GM12878 (cell line): ENCODE data around the gene TUBA8. TPM values are rescaled to one million over a fixed set of nuclear protein-coding genes. Genes with fewer than 3 reads are reported as not detected.

ENCODE experiments used
- ATAC-seq: fragments of 200-7000 bp; cut with Tn5 transposase; 3 replicates; pipeline ENCODE4 v1.9.1; 2020; ENCODE audit warnings: mild to moderate bottlenecking, moderate library complexity
- BruUV-seq: library from RNA; stranded (reverse); fragments of 400-500 nt; replicated peaks from 2 replicates; lab custom pipeline; 2021; lab: Mats Ljungman, UMichigan
- CTCF ChIA-PET: fragments of 300-600 bp; sonication (Branson Sonifier 250); formaldehyde crosslinking; extraction: SDS; loops from one replicate; lab custom pipeline; 2021; ENCODE audit warnings: inconsistent platforms; lab: Yijun Ruan, JAX
- POLR2A ChIA-PET: fragments of 350-600 bp; formaldehyde crosslinking; extraction: SDS; loops from one replicate; lab custom pipeline; 2021; ENCODE audit warnings: inconsistent platforms; lab: Charles Lee
- RAD21 ChIA-PET: fragments of 300-600 bp; sonication (Branson Sonifier 250); formaldehyde crosslinking; loops from one replicate; lab custom pipeline; 2023; ENCODE audit warnings: antibody characterized with exemption; ENCODE audit not compliant: unreplicated experiment; lab: Charles Lee
- SMC1A ChIA-PET: fragments of 300-600 bp; sonication (Branson Sonifier 250); formaldehyde crosslinking; loops from one replicate; lab custom pipeline; 2023; ENCODE audit not compliant: unreplicated experiment, uncharacterized antibody; lab: Charles Lee
- DNase-seq: peaks from one replicate; pipeline ENCODE4 v3.0.0-alpha.2; 2011; ENCODE audit warnings: low read depth, low spot score
- FAIRE-seq: peaks from 3 replicates; lab custom pipeline; 2011; peaks lifted over from hg19 to GRCh38; lab: Jason Lieb, UNC
- H2AFZ ChIP-seq: 2 replicates; pipeline ENCODE4 v1.6.0; 2011; ENCODE audit warnings: low read depth, low read length, control low read depth; ENCODE audit not compliant: control insufficient read depth
- H3K27ac ChIP-seq: 2 replicates; pipeline ENCODE4 v1.5.1; 2011; ENCODE audit warnings: control low read depth; ENCODE audit not compliant: control insufficient read depth, insufficient read depth
- H3K27me3 ChIP-seq, 2 experiments: replicated peaks in 1 of 2; 2 replicates each; pipeline versions ENCODE4 v1.6.0 to v1.6.1; 2011; ENCODE audit warnings: low read length in 1 of 2; ENCODE audit not compliant: control insufficient read depth in 2 of 2, insufficient read depth in 2 of 2
- H3K36me3 ChIP-seq, 2 experiments: 2 replicates each; pipeline ENCODE4 v1.5.1; 2011; ENCODE audit warnings: low read length in 1 of 2; ENCODE audit not compliant: control insufficient read depth in 2 of 2, insufficient read depth in 2 of 2
- H3K4me1 ChIP-seq: 2 replicates; pipeline ENCODE4 v1.6.1; 2011; ENCODE audit warnings: mild to moderate bottlenecking, low read length, moderate library complexity, mixed read lengths; ENCODE audit not compliant: control insufficient read depth, insufficient read depth
- H3K4me2 ChIP-seq: 2 replicates; pipeline ENCODE4 v1.6.0; 2011; ENCODE audit warnings: control low read depth; ENCODE audit not compliant: control insufficient read depth, insufficient read depth
- H3K4me3 ChIP-seq: fragments of 200-600 bp; sonication (generic); 2 replicates; pipeline ENCODE4 v1.5.1; 2016
- H3K79me2 ChIP-seq: 2 replicates; pipeline ENCODE4 v1.6.0; 2011; ENCODE audit warnings: low read length; ENCODE audit not compliant: control insufficient read depth, insufficient read depth
- H3K9ac ChIP-seq: 2 replicates; pipeline ENCODE4 v1.8.0; 2011; ENCODE audit warnings: low read length, control low read depth, mixed read lengths; ENCODE audit not compliant: control insufficient read depth, insufficient read depth
- H3K9me3 ChIP-seq: replicated peaks from 3 replicates; pipeline ENCODE4 v1.5.1; 2011; ENCODE audit warnings: mild to moderate bottlenecking, low read length; ENCODE audit not compliant: control insufficient read depth, insufficient read depth
- H4K20me1 ChIP-seq: 2 replicates; pipeline ENCODE4 v1.6.0; 2011; ENCODE audit not compliant: control insufficient read depth, insufficient read depth
- ATF7 ChIP-seq: fragments of 450-650 bp; IDR thresholded peaks from 2 replicates; pipeline ENCODE4 v1.6.1; 2016; ENCODE audit warnings: low read depth, mild to moderate bottlenecking
- BCL11A ChIP-seq: IDR thresholded peaks from 2 replicates; pipeline ENCODE4 v1.6.1; 2011; ENCODE audit warnings: low read depth, low read length
- BCLAF1 ChIP-seq: fragments of 450-650 bp; IDR thresholded peaks from 2 replicates; pipeline ENCODE4 v1.6.1; 2017; ENCODE audit warnings: antibody characterized with exemption, mild to moderate bottlenecking, moderate library complexity
- E2F4 ChIP-seq: IDR thresholded peaks from 2 replicates; pipeline ENCODE4 v1.6.1; 2012; ENCODE audit warnings: low read depth, low read length, improper control_type of control experiment
- ESRRA ChIP-seq: IDR thresholded peaks from 2 replicates; pipeline ENCODE4 v1.6.1; 2012; ENCODE audit warnings: mild to moderate bottlenecking, low read length, improper control_type of control experiment
- HDAC2 ChIP-seq: fragments of 200-600 bp; sonication (generic); IDR thresholded peaks from 2 replicates; pipeline ENCODE4 v1.6.1; 2017
- JUNB ChIP-seq: IDR thresholded peaks from 2 replicates; pipeline ENCODE4 v1.6.1; 2016; ENCODE audit warnings: antibody characterized with exemption, mild to moderate bottlenecking
- MTA2 ChIP-seq: fragments of 450-650 bp; IDR thresholded peaks from 2 replicates; pipeline ENCODE4 v1.6.1; 2016; ENCODE audit warnings: low read depth, mild to moderate bottlenecking, moderate library complexity
- MXI1 ChIP-seq: fragments of 150-350 bp; IDR thresholded peaks from 2 replicates; pipeline ENCODE4 v1.6.1; 2011; ENCODE audit warnings: low read depth, mild to moderate bottlenecking, inconsistent platforms, low read length, improper control_type of control experiment
- NR2C2 ChIP-seq: IDR thresholded peaks from 2 replicates; pipeline ENCODE4 v1.6.1; 2011; ENCODE audit warnings: borderline replicate concordance, low read depth; ENCODE audit not compliant: control insufficient read depth, insufficient read length
- PBX3 ChIP-seq: IDR thresholded peaks from 2 replicates; pipeline ENCODE4 v1.6.1; 2011; ENCODE audit warnings: mild to moderate bottlenecking, low read depth, low read length, moderate library complexity; ENCODE audit not compliant: insufficient replicate concordance
- SMAD5 ChIP-seq: IDR thresholded peaks from 2 replicates; pipeline ENCODE4 v1.6.1; 2016; ENCODE audit warnings: antibody characterized with exemption, low read depth
- WRNIP1 ChIP-seq: IDR thresholded peaks from 2 replicates; pipeline ENCODE4 v1.6.1; 2011; ENCODE audit warnings: low read depth, low read length, improper control_type of control experiment, borderline replicate concordance
- ZNF207 ChIP-seq: fragments of 450-650 bp; IDR thresholded peaks from 2 replicates; pipeline ENCODE4 v1.6.1; 2014; ENCODE audit warnings: antibody characterized with exemption, mild to moderate bottlenecking, borderline replicate concordance
- ZNF217 ChIP-seq: fragments of 450-650 bp; IDR thresholded peaks from 2 replicates; pipeline ENCODE4 v1.6.1; 2017; ENCODE audit warnings: antibody characterized with exemption, mild to moderate bottlenecking
- WGBS: methylation state at CpG from one replicate; pipeline ENCODE4 v1.1.6; 2016; ENCODE audit warnings: low lambda C conversion rate; ENCODE audit not compliant: insufficient replicate concordance, insufficient coverage; ENCODE audit errors: missing lambda C conversion rate; 5-methylcytosine and 5-hydroxymethylcytosine counted together
- in situ Hi-C: fragments of 300-500 bp; cut with MboI; formaldehyde crosslinking; loops from 9 replicates; pipeline ENCODE4 v1.14.3; 2018; ENCODE audit warnings: mixed read lengths
- intact Hi-C: fragments of 100-400 bp; cut with micrococcal nuclease; formaldehyde crosslinking; loops from one replicate; pipeline ENCODE4 v1.14.2; 2022; ENCODE audit not compliant: unreplicated experiment
- polyA plus RNA-seq, 11 experiments: library from polyadenylated mRNA; depleted of rRNA in 4 of 11; unstranded in 6 of 11; stranded (reverse) in 5 of 11; fragments of >200 nt; fragmentation: Nextera tagmentation in 4 of 11; fragmentation: Illumina TruSeq in 1 of 11; extraction: Ambion mirVana in 4 of 11; extraction: Trizol in 1 of 11; gene quantifications; 1 replicate in 1 of 11; 2 replicates in 10 of 11; pipeline versions ENCODE4 v1.2.1 to v1.2.3, GENCODE V29; 2011 to 2016; ENCODE audit warnings: inconsistent platforms in 2 of 11, missing spikeins in 2 of 11, low read depth in 1 of 11
- total RNA-seq, 4 experiments: library from RNA; depleted of rRNA in 3 of 4; stranded (reverse); fragments of >200 nt in 3 of 4; fragmentation: Illumina TruSeq in 1 of 4; extraction: Trizol in 1 of 4; gene quantifications; 2 replicates each; pipeline versions ENCODE4 v1.2.1 to v1.2.3, GENCODE V29; 2013 to 2021

Gene TUBA8
- total and polyA plus RNA-seq, 10 of the 15 experiments (the other 5 are each of a cell fraction or from before 2014, with no cell fraction given), result 2.2 to 30.3 (median 21.0) TPM

GRCh38 chr22:18130018-18130417 lies 19.4 kb downstream of the TUBA8 start (continued):
- TF ChIP-seq E2F4 (no peak), MTA2 (no peak), WRNIP1 (no peak), ATF7 (no peak), BCLAF1 (no peak), BCL11A (no peak)
- TF ChIP-seq, all 136 proteins: peak for 0

GRCh38 chr22:18130699-18131429 lies 20.3 kb downstream of the TUBA8 start:
- 80% methylated on average over 20 of the region's 20 CpGs for WGBS
- TF ChIP-seq SMAD5 (no peak), HDAC2 (no peak), NR2C2 (no peak), MXI1 (no peak), JUNB (no peak), ZNF217 (no peak), ESRRA (no peak), BCLAF1 (no peak), ZNF207 (no peak), PBX3 (no peak)

More at GRCh38 chr22:18130699-18131429, 20.3 kb downstream of the TUBA8 start:
- ChIA-PET CTCF (no interaction called here), POLR2A (no interaction called here), SMC1A (no interaction called here), RAD21 (no interaction called here)
- no peak overlapping the region for H3K4me3 ChIP-seq
- H3K36me3 ChIP-seq, result peaks cover 0 to 9% of the 10 kb centered on the region in 2 experiments; a peak in 3 of 4 replicates
- in situ Hi-C loops, result no loop called here
- H3K27ac ChIP-seq, result no peak overlapping the region
- no peaks in the 10 kb centered on the region for H3K4me1 ChIP-seq
- DNase-seq (no peak), FAIRE-seq (no peak), ATAC-seq (no peak)
- intact Hi-C loops, result no loop called here
- no peaks in the 10 kb centered on the region for H3K27me3 ChIP-seq
- no peaks in the 10 kb centered on the region for H3K9me3 ChIP-seq
- no peak overlapping the region for H3K9ac ChIP-seq
- H4K20me1 ChIP-seq, result no peaks in the 10 kb centered on the region; the same call in 1 of the 2 replicates
- no peak overlapping the region for H2AFZ ChIP-seq
- BruUV-seq, result no TSS peak
- H3K79me2 ChIP-seq, result no peaks in the 10 kb centered on the region
- H3K4me2 ChIP-seq, result no peak overlapping the region
